Ishikawa (cell line): ENCODE results near the gene SYCP1.

Source experiments
- CEBPB ChIP-seq: IDR thresholded peaks from 2 replicates; pipeline ENCODE4 v1.6.1; 2012
- CREB1 ChIP-seq: IDR thresholded peaks from 2 replicates; pipeline ENCODE4 v1.6.1; 2012; ENCODE audit warnings: low read depth
- EGR1 ChIP-seq: IDR thresholded peaks from 2 replicates; pipeline ENCODE4 v1.6.1; 2012
- EP300 ChIP-seq: IDR thresholded peaks from 2 replicates; pipeline ENCODE4 v1.6.1; 2012; ENCODE audit warnings: borderline replicate concordance
- NFIC ChIP-seq: IDR thresholded peaks from 2 replicates; pipeline ENCODE4 v1.6.1; 2012
- RAD21 ChIP-seq: IDR thresholded peaks from 2 replicates; pipeline ENCODE4 v1.6.1; 2012; ENCODE audit warnings: low read depth
- TAF1 ChIP-seq: IDR thresholded peaks from 2 replicates; pipeline ENCODE4 v1.6.1; 2012; ENCODE audit warnings: low read depth, mild to moderate bottlenecking
- TCF12 ChIP-seq: IDR thresholded peaks from 2 replicates; pipeline ENCODE4 v1.6.1; 2012; ENCODE audit warnings: low read depth
- TEAD4 ChIP-seq: IDR thresholded peaks from 2 replicates; pipeline ENCODE4 v1.6.1; 2012
- ZBTB7A ChIP-seq: IDR thresholded peaks from 2 replicates; pipeline ENCODE4 v1.6.1; 2012; ENCODE audit warnings: low read depth
- TF ChIP-seq, protein P1 (sequence below): IDR thresholded peaks from 2 replicates; pipeline ENCODE4 v1.6.1; 2012; ENCODE audit warnings: low read depth, mild to moderate bottlenecking
- TF ChIP-seq, protein P2 (sequence below): IDR thresholded peaks from 2 replicates; pipeline ENCODE4 v1.6.1; 2012

SYCP1 gene

DNA sequence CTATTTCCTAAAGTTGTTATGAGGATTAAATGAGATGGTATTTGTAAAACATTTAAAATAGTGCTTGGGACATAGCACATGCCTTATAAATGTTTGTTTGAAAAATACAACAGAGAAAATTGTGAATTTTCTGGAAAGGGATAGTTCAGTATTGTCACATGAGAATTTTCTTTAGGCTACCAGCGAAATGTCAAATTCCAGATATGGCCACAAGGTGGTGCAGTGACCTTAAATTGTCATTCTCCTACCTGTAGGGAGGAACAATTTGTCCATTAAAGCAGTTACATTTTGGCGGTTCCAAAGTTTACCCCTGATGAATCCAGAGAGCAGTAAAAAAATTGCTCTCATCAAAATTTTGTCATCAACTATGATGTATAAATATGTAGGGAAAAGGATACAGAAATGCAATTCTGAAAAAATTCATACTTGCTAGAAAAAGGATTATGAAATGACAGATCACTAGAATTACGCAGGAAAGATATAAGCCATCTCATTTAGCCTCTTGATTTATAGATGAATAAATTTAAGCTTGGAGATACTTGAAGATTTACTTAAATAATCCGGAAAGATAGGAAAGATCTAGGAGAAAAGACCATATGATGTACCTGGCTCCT is 124.7 kb downstream of the SYCP1 start:
- TF ChIP-seq, protein P1, sequence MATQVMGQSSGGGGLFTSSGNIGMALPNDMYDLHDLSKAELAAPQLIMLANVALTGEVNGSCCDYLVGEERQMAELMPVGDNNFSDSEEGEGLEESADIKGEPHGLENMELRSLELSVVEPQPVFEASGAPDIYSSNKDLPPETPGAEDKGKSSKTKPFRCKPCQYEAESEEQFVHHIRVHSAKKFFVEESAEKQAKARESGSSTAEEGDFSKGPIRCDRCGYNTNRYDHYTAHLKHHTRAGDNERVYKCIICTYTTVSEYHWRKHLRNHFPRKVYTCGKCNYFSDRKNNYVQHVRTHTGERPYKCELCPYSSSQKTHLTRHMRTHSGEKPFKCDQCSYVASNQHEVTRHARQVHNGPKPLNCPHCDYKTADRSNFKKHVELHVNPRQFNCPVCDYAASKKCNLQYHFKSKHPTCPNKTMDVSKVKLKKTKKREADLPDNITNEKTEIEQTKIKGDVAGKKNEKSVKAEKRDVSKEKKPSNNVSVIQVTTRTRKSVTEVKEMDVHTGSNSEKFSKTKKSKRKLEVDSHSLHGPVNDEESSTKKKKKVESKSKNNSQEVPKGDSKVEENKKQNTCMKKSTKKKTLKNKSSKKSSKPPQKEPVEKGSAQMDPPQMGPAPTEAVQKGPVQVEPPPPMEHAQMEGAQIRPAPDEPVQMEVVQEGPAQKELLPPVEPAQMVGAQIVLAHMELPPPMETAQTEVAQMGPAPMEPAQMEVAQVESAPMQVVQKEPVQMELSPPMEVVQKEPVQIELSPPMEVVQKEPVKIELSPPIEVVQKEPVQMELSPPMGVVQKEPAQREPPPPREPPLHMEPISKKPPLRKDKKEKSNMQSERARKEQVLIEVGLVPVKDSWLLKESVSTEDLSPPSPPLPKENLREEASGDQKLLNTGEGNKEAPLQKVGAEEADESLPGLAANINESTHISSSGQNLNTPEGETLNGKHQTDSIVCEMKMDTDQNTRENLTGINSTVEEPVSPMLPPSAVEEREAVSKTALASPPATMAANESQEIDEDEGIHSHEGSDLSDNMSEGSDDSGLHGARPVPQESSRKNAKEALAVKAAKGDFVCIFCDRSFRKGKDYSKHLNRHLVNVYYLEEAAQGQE: no peak
- TF ChIP-seq TCF12 (no peak), EP300 (no peak), RAD21 (peak; percentile 87)
- TF ChIP-seq, protein P2, sequence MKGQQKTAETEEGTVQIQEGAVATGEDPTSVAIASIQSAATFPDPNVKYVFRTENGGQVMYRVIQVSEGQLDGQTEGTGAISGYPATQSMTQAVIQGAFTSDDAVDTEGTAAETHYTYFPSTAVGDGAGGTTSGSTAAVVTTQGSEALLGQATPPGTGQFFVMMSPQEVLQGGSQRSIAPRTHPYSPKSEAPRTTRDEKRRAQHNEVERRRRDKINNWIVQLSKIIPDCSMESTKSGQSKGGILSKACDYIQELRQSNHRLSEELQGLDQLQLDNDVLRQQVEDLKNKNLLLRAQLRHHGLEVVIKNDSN: no peak

- TF ChIP-seq RAD21 (no peak), TAF1 (no peak), ZBTB7A (no peak), EP300 (no peak), TCF12 (no peak)
- TF ChIP-seq, protein P1: no peak
Observed at GRCh38 chr1:114982251-114982650, 127.6 kb downstream of the SYCP1 start.

DNA sequence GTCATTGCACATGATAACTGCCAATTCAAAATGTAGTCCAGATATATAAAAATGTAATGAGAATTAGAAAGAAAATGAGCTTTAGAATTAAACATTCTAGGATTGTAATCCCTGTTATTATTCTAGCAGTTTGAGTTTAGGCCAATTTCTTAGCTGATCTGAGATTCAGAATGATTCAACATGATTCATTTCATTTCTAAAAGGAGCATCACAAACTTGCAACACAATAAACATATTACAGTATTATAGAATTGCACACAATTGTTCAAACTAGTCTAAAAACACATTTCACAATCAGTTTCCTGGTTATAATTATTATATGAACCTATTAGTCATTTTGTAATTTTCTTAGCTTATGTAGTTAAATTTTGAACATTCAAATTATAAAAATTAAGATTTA is 131.6 kb downstream of the SYCP1 start:
- TF ChIP-seq TAF1 (no peak), EGR1 (no peak), RAD21 (no peak), CEBPB (no peak), TEAD4 (no peak), TCF12 (no peak), EP300 (no peak), NFIC (no peak)
- TF ChIP-seq, protein P2: no peak
- TF ChIP-seq, protein P1: no peak

GRCh38 chr1:114988095-114988494 is 133.4 kb downstream of the SYCP1 start:
- TF ChIP-seq, protein P1: no peak
- TF ChIP-seq CREB1 (no peak), ZBTB7A (no peak), TCF12 (no peak), RAD21 (no peak), TAF1 (no peak), EGR1 (no peak), EP300 (no peak)
